Keratinocyte (primary cell): ENCODE results near the gene CCNY. TPM values are rescaled to one million over a fixed set of nuclear protein-coding genes. Genes with fewer than 3 reads are reported as not detected.

Experiments used
- DNase-seq: peaks from one replicate; pipeline ENCODE4 v3.0.0-alpha.2; 2011; ENCODE audit warnings: low read depth, missing footprints, low spot score
- FAIRE-seq: peaks from 2 replicates; lab custom pipeline; 2011; peaks lifted over from hg19 to GRCh38; lab: Jason Lieb, UNC
- H2AFZ ChIP-seq: 2 replicates; pipeline ENCODE4 v1.6.0; 2012; ENCODE audit warnings: low read length, control low read depth, inconsistent platforms; ENCODE audit not compliant: control insufficient read depth
- H3K27ac ChIP-seq: 2 replicates; pipeline ENCODE4 v1.5.1; 2011; ENCODE audit warnings: low read length; ENCODE audit not compliant: control insufficient read depth, insufficient read depth
- H3K27me3 ChIP-seq: 3 replicates; pipeline ENCODE4 v1.6.0; 2011; ENCODE audit warnings: low read length; ENCODE audit not compliant: control insufficient read depth, insufficient read depth; ENCODE audit errors: extremely low read depth
- H3K36me3 ChIP-seq, 2 experiments: 2 replicates in 1 of 2; 3 replicates in 1 of 2; pipeline ENCODE4 v1.5.1; 2011; ENCODE audit warnings: low read length in 2 of 2, mild to moderate bottlenecking in 1 of 2; ENCODE audit not compliant: control insufficient read depth in 2 of 2, insufficient read depth in 2 of 2; ENCODE audit errors: extremely low read depth in 1 of 2
- H3K4me1 ChIP-seq: 3 replicates; pipeline ENCODE4 v1.5.1; 2011; ENCODE audit warnings: low read length; ENCODE audit not compliant: control insufficient read depth, insufficient read depth; ENCODE audit errors: extremely low read depth
- H3K4me2 ChIP-seq: 3 replicates; pipeline ENCODE4 v1.6.0; 2011; ENCODE audit warnings: low read depth, low read length; ENCODE audit not compliant: control insufficient read depth, insufficient read depth; ENCODE audit errors: extremely low read depth
- H3K4me3 ChIP-seq, 3 experiments: fragments of 200-600 bp in 1 of 3; sonication (generic) in 1 of 3; 2 replicates in 2 of 3; 3 replicates in 1 of 3; pipeline ENCODE4 v1.5.1; 2011 to 2016; ENCODE audit warnings: low read length in 3 of 3, mild to moderate bottlenecking in 3 of 3, control low read depth in 2 of 3, inconsistent platforms in 1 of 3, low read depth in 1 of 3, mixed read lengths in 1 of 3, mixed run types in 1 of 3, moderate library complexity in 1 of 3; ENCODE audit not compliant: control insufficient read depth in 2 of 3, insufficient read depth in 2 of 3; ENCODE audit errors: extremely low read depth in 1 of 3
- H3K79me2 ChIP-seq: 2 replicates; pipeline ENCODE4 v1.6.0; 2012; ENCODE audit warnings: low read length; ENCODE audit not compliant: control insufficient read depth, insufficient read depth
- H3K9ac ChIP-seq: 3 replicates; pipeline ENCODE4 v1.6.0; 2011; ENCODE audit warnings: low read length; ENCODE audit not compliant: control insufficient read depth, insufficient read depth; ENCODE audit errors: extremely low read depth
- H3K9me1 ChIP-seq: 3 replicates; pipeline ENCODE4 v1.6.0; 2011; ENCODE audit warnings: low read length; ENCODE audit not compliant: control insufficient read depth, insufficient read depth; ENCODE audit errors: extremely low read depth
- H3K9me3 ChIP-seq: 2 replicates; pipeline ENCODE4 v1.5.1; 2012; ENCODE audit warnings: low read depth, low read length; ENCODE audit not compliant: control insufficient read depth
- H4K20me1 ChIP-seq: 3 replicates; pipeline ENCODE4 v1.6.0; 2011; ENCODE audit warnings: low read length; ENCODE audit not compliant: control insufficient read depth, insufficient read depth; ENCODE audit errors: extremely low read depth
- EZH2 ChIP-seq: IDR thresholded peaks from one replicate; pipeline ENCODE4 v1.6.1; 2012; ENCODE audit warnings: inconsistent platforms, mild to moderate bottlenecking, low read length, moderate library complexity
- dilution Hi-C: fragments of 300-500 bp; cut with MboI; formaldehyde crosslinking; loops from one replicate; pipeline ENCODE4 v1.7.0; 2020; ENCODE audit warnings: low sequenced_read_pairs; ENCODE audit not compliant: extremely low pct_ligation_motif_present
- polyA plus RNA-seq, 5 experiments: library from polyadenylated mRNA; depleted of rRNA in 3 of 5; stranded (reverse) in 3 of 5; stranded (forward) in 1 of 5; unstranded in 1 of 5; fragments of >200 nt; gene quantifications; 1 replicate in 1 of 5; 2 replicates in 3 of 5; 3 replicates in 1 of 5; pipeline versions ENCODE4 v1.2.1 to v1.2.3, GENCODE V29; 2011 to 2012; ENCODE audit warnings: missing spikeins in 2 of 5, low read depth in 1 of 5, low replicate concordance in 1 of 5
- TF ChIP-seq, protein P1 (sequence below), 3 experiments: IDR thresholded peaks in 1 of 3; conservative IDR thresholded peaks in 1 of 3; optimal IDR thresholded peaks in 1 of 3; 2 replicates in 2 of 3; 3 replicates in 1 of 3; pipeline versions ENCODE3 to v1.5.1; 2011; ENCODE audit warnings: low read length in 3 of 3, mild to moderate bottlenecking in 3 of 3, moderate library complexity in 2 of 3, control low read depth in 1 of 3, inconsistent platforms in 1 of 3; ENCODE audit not compliant: insufficient read depth in 2 of 3; ENCODE audit errors: extremely low read depth in 1 of 3

The CCNY gene
- polyA plus RNA-seq, 1 donor (not counting 4 experiments of a cell fraction or from before 2014, with no cell fraction given) = 58.9 TPM

DNA sequence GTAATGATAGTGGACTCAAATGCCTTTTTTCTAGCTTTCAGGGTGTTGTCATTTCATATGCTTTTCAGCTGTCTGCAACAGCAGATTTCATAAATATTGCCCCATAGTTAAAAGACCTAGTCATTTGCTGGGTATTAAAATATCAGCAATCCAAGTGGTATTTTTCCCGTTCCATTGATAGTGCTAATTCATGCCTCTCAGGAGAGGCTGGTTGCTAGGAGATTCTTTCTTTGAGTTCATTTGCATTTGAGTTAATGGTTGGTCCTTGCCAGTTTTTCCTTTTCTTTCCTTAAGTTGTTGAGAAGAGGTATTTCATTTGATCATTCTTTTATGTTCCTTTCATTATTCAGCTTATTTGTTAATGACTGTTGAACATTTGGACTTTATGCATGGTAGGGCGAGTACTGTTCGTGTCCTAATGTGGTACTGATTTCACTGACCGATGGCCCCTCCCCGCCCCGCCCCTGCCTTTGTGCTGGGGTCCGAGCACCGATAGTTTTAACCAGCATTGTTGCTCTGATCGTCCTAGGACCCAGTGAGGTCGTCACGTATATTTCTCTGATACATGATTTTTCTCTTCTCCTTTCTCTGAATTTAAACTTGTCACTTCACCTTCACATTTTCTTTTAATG lies 128.6 kb downstream of the CCNY start:
- H3K9ac ChIP-seq = no peak overlapping the region
- H3K9me1 ChIP-seq = no peaks in the 10 kb centered on the region
- H3K27me3 ChIP-seq = no peaks in the 10 kb centered on the region
- FAIRE-seq = no peak
- no peak overlapping the region for H2AFZ ChIP-seq
- no peak overlapping the region for H3K4me3 ChIP-seq
- H3K9me3 ChIP-seq = no peaks in the 10 kb centered on the region
- H4K20me1 ChIP-seq = peaks cover 25% of the 10 kb centered on the region
- no peak for TF ChIP-seq EZH2
- TF ChIP-seq, protein P1, sequence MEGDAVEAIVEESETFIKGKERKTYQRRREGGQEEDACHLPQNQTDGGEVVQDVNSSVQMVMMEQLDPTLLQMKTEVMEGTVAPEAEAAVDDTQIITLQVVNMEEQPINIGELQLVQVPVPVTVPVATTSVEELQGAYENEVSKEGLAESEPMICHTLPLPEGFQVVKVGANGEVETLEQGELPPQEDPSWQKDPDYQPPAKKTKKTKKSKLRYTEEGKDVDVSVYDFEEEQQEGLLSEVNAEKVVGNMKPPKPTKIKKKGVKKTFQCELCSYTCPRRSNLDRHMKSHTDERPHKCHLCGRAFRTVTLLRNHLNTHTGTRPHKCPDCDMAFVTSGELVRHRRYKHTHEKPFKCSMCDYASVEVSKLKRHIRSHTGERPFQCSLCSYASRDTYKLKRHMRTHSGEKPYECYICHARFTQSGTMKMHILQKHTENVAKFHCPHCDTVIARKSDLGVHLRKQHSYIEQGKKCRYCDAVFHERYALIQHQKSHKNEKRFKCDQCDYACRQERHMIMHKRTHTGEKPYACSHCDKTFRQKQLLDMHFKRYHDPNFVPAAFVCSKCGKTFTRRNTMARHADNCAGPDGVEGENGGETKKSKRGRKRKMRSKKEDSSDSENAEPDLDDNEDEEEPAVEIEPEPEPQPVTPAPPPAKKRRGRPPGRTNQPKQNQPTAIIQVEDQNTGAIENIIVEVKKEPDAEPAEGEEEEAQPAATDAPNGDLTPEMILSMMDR (optimal IDR thresholded peaks at IDR 0.05 in 1 of 3, IDR thresholded peaks at IDR 0.05 in 1 of 3, conservative IDR thresholded peaks at IDR 0.05 in 1 of 3; ENCODE audit: extremely low read depth in 1 of 3, insufficient read depth in 2 of 3, low read length in 3 of 3) = no peak
- no peak overlapping the region for H3K27ac ChIP-seq
- H3K79me2 ChIP-seq = peaks cover 78% of the 10 kb centered on the region
- no peak overlapping the region for H3K4me2 ChIP-seq
- DNase-seq = no peak
- H3K4me1 ChIP-seq = peaks cover 8% of the 10 kb centered on the region
- no peaks in the 10 kb centered on the region for H3K36me3 ChIP-seq
- dilution Hi-C loops = no loop called here

DNA sequence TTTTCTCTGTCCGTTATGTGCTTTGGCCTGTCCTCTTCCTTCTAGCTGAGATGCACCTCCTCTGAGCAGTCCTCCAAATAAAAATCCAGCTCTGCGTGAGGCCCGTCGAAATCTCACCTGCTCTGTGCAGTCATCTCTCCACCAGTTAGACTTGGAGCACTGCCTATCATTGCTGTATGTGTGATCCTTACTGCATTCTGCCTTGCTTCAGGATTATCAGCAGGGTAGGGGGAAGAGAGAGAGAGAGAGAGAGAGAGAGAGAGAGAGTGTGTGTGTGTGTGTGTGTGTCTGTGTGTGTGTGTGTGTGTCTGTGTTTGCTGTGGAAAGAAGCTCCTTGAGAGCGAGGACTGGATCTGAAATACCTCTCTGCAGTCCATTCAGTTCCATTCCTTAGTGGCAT lies 129.4 kb downstream of the CCNY start:
- FAIRE-seq = no peak
- Histone ChIP-seq H3K4me3 (no peak overlapping the region), H3K9me3 (no peaks in the 10 kb centered on the region), H4K20me1 (peaks cover 30% of the 10 kb centered on the region), H2AFZ (no peak overlapping the region), H3K4me2 (no peak overlapping the region), H3K27ac (no peak overlapping the region), H3K9me1 (no peaks in the 10 kb centered on the region), H3K4me1 (peaks cover 8% of the 10 kb centered on the region), H3K27me3 (no peaks in the 10 kb centered on the region), H3K79me2 (peaks cover 79% of the 10 kb centered on the region), H3K9ac (no peak overlapping the region), H3K36me3 (no peaks in the 10 kb centered on the region)
- no peak for DNase-seq
- TF ChIP-seq EZH2 = no peak
- TF ChIP-seq, protein P1 (optimal IDR thresholded peaks at IDR 0.05 in 1 of 3, IDR thresholded peaks at IDR 0.05 in 1 of 3, conservative IDR thresholded peaks at IDR 0.05 in 1 of 3; ENCODE audit: extremely low read depth in 1 of 3, insufficient read depth in 2 of 3, low read length in 3 of 3) = no peak
- dilution Hi-C loops = no loop called here
